ENCODE measurements around the gene CCDC146.
"Not testable (repeated sequence)": the region's sequence is repeated elsewhere in the genome, so short reads cannot be mapped to it uniquely, and the experiment has no call there.

The CCDC146 gene

DNA sequence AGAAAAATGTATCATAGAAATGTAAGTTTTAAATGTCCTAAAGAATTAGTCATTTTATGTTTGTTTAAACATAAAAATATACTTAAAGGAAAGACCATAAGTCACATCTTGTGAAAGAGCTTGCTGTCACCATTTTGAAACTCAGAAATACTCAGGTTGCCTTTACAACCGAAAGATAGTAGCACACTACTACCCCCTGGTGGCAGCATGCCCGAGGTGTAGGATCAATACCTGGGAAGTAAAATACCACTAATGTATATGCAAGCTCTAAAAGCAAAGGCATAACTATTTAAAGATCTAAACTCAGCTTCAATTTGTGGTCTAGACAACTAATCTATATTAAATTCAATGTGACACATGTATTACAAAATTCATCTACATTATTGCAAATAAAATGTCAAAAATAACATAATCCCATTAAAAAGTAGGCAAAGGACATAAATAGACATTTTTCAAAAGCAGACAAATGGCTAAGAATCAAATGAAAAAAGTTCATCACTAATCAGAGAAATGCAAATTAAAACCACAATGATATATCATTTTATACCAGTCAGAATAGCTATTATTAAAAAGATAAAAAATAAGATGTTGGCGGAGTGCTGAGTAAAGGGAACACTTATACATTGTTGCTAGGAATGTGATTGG, 124.9 kb downstream of the CCDC146 start:
- peak; percentile 87 for DNase-seq

GRCh38 chr7:77248154-77248553, 125.7 kb downstream of the CCDC146 start:
- DNase-seq: no peak

- no peak for DNase-seq
Measured at GRCh38 chr7:77252506-77252905, 130.1 kb downstream of the CCDC146 start.

DNA sequence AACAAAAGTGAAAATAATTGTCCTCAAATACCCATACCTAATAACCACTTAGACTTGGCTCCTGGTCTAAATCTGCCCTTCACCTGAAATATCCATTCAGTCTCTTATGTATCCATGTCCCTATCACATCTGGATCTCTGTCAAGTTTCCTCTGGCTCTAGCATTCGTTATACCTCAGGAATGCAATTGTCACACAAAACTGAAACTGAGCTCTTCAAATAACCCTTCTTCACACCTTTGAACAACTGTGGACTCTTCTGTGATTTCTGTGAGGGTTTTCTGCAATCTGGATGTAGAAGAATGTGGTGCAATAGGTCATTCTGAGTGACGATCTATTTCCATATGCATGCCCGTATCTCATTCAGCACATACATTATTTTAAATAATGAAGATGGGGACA, 130.7 kb downstream of the CCDC146 start:
- no peak for DNase-seq

DNA sequence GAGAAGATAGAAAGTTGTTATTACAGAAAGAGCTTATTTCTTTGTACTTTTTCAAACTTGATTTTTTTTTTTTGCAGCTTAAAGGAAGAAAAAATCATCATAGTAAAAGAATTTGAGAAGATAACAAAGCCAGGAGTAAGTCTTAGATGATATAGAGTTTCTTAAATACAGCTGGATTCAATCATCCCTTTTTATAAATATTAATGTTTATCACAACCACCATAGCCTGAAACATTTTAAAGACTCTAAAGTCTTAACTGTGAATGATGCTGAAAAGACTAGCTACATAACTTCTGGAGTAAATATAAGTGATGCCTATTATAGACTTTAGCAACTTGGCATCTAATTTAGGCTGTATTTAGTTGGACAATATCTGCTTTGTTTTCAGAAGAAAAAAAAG, 132.0 kb downstream of the CCDC146 start:
- no peak for DNase-seq

DNA sequence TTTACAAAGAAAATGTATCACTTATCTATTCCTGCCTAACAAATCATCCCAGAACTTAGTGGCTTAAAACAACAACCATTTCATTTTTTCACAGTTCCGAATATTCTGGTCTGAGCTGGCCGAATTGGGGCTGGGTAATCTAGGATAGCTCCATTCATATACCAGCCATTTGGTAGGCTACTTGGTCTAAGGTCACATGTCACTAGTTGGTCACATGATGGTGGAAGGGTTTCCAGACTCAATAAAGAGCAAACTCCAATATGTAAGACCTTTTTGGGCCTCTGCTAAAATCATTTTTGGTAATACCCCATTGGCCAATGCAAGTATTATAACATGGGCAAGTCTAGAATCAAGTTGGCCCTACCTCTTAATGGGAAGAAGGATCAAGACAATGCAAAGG, 132.5 kb downstream of the CCDC146 start:
- DNase-seq: no peak

DNA sequence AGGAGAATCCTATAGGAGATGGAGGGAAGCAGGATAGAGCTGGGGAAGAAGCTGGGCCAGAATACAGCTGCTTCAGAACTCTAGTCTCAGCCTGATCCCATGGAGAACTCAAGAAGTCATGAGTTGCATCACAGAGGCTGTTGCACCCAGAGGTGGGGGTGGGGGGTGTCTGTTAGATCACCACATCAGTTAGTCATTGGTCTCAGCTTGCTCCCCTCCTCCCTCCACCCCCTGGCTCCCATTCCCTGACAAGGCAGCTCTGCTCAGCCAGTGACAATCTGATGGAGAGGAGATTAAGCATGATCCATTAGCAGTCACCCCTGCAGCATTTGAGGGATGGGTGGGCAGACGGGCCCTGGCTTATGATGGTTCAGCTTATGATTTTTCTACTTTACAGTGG, 135.6 kb downstream of the CCDC146 start:
- no peak for DNase-seq

- DNase-seq: no peak
Measured at GRCh38 chr7:77258593-77258992, 136.2 kb downstream of the CCDC146 start.

DNA sequence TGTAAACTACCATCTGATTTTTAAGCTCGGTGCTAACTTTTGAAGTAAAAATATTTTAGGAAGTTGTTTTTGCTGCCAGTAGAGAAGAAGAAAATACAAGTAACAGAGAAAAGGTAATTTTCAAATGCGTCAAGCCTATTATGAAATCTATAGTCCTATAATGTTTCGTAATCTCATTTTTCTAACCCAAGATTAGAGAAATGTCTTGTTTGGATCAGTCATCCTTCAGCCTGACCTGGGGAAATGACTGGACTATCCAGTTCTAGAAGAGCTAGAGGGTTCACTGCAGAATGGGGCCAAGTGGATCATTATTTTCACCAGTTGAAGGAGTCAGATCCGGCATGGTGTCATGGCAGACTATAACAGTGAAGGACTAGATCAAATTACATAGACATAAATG, 139.9 kb downstream of the CCDC146 start:
- no peak for DNase-seq

DNA sequence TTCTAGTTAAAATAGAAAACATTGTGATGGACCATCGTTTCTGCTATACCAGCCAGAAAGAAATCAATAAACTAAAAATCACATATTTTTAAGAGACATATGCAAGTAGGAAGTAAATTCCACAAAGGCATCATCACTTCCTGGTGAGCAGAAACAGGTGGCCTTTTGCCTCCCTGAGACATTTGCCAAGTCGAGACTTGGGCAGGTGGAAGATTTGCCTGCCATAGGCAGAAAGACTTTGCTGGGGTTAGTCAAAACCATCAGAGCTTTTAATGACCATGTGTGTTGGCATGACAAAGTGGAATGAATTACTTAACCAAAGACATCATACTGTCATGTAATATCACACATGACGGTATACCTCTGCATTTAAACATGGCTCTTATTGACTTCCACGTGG, 143.3 kb downstream of the CCDC146 start:
- no peak for DNase-seq

- no peak for DNase-seq
Measured at GRCh38 chr7:77266291-77266794, 143.9 kb downstream of the CCDC146 start.

DNA sequence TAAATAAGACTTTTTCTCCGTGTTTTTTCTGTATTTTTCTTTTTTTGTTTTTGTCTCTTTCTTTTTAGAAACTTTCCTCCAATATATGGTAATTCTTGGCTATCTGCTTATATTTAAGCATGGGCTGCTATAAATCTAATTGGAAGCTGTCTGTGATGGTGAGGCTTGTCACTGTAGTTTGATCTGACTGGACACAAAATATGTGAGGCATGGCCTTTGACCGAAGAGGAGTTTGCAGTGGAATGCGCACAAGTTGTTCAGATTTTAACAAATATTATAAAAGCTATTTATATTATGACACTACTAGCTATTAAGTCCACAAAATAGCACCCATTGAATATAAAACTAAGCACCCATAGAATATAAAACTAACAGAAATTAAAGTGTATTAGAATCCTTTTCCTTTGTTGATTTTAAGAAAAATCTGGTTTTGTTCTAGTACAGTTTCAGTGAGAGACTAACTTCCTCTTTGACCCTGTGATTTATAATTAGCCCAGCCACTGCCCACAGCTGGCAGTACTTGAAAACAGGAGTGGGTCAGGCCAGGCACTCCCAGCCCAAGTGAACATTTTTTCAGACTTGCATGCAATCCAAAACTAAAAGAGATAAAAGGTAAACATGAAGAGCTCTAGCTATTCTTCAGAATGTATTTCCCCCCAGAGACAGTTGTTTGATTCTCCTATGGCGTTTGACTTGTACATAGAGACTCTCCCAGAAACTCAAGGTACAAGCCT, 147.1 kb downstream of the CCDC146 start:
- DNase-seq: no peak

- DNase-seq: no peak
Measured at GRCh38 chr7:77270094-77270480, 147.7 kb downstream of the CCDC146 start.

GRCh38 chr7:77271766-77272165, 149.4 kb downstream of the CCDC146 start:
- no peak for DNase-seq

DNA sequence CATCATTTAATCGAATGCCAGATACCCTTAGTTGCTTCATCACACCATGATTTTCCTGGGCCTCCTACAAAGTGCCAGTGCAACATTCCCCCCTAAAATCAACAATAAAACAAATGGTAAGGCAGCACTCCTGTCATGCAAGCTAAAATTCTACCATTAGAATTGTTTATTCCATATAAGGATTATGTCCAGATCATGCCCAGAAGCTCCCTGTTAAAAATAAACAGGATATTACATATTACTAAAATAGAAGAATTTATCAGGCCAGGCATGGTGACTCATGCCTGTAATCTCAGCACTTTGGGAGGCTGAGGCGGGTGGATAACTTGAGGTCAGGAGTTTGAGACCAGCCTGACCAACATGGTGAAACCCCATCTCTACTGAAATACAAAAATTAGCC, 153.2 kb downstream of the CCDC146 start:
- not testable (repeated sequence) for DNase-seq

GRCh38 chr7:77276120-77276519, 153.7 kb downstream of the CCDC146 start:
- DNase-seq: no peak

- no peak for DNase-seq
Measured at GRCh38 chr7:77281780-77282478, 159.5 kb downstream of the CCDC146 start.

GRCh38 chr7:77282897-77283296, 160.5 kb downstream of the CCDC146 start:
- no peak for DNase-seq

DNA sequence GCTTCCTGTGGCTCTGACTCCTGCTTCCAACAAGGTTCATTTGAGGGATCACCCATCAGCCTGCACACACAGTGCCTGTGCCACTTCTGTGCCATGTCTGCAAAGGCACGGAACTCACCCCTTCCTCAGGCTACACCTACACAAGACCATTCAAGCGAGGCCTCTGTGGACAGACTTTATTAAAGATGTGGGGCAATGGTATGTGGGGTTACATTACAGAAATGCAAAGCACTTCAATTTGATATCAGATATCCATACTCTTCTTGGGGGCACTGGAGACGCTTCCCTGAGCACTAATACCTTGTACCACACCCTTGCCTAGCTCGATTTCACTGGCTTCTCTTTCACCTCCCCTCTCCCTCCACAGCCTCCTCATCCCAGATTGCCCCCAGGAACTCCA, 161.6 kb downstream of the CCDC146 start:
- no peak for DNase-seq

GRCh38 chr7:77284616-77285015, 162.2 kb downstream of the CCDC146 start:
- no peak for DNase-seq

GRCh38 chr7:77288676-77289320, 166.4 kb downstream of the CCDC146 start:
- DNase-seq: no peak

GRCh38 chr7:77289387-77289786, 167.0 kb downstream of the CCDC146 start:
- DNase-seq: no peak

GRCh38 chr7:77290425-77290824, 168.0 kb downstream of the CCDC146 start:
- no peak for DNase-seq

Data from activated T-cell treated with anti-CD3 and anti-CD28 coated beads, Interleukin-2, amount 50 U/mL, for 1 hour (primary cell).